Amniotic epithelial cell (primary cell): ENCODE measurements around the gene PDIK1L.
"Not testable (repeated sequence)": the region's sequence is repeated elsewhere in the genome, so short reads cannot be mapped to it uniquely, and the experiment has no call there.

ENCODE experiments used
- DNase-seq: peaks from one replicate; pipeline ENCODE4 v3.0.0-alpha.2; 2010; ENCODE audit warnings: low read depth

The PDIK1L gene

GRCh38 chr1:26090893-26091292, 20.7 kb upstream of the PDIK1L start:
- no peak for DNase-seq

GRCh38 chr1:26092422-26092821, 19.2 kb upstream of the PDIK1L start:
- no peak for DNase-seq

GRCh38 chr1:26093569-26093968, 18.1 kb upstream of the PDIK1L start:
- DNase-seq: not testable (repeated sequence)

- DNase-seq: peak; percentile 34
Observed at GRCh38 chr1:26094076-26094669, 17.5 kb upstream of the PDIK1L start.

- peak; percentile 32 for DNase-seq
Observed at GRCh38 chr1:26094677-26095383, 16.8 kb upstream of the PDIK1L start.

- no peak for DNase-seq
Observed at GRCh38 chr1:26096471-26096870, 15.2 kb upstream of the PDIK1L start.

- peak; percentile 91 for DNase-seq
Observed at GRCh38 chr1:26097696-26098095, 13.9 kb upstream of the PDIK1L start.

- no peak for DNase-seq
Observed at GRCh38 chr1:26098602-26099001, 13.0 kb upstream of the PDIK1L start.

- no peak for DNase-seq
Observed at GRCh38 chr1:26099780-26100179, 11.8 kb upstream of the PDIK1L start.

GRCh38 chr1:26100204-26100603, 11.4 kb upstream of the PDIK1L start:
- not testable (repeated sequence) for DNase-seq

GRCh38 chr1:26102119-26102518, 9.5 kb upstream of the PDIK1L start:
- DNase-seq: no peak

GRCh38 chr1:26102526-26102925, 9.1 kb upstream of the PDIK1L start:
- DNase-seq: no peak

GRCh38 chr1:26105226-26105548, 6.4 kb upstream of the PDIK1L start:
- DNase-seq: not testable (repeated sequence)

GRCh38 chr1:26109229-26110164, 2.1 kb upstream of the PDIK1L start:
- DNase-seq: no peak

GRCh38 chr1:26110731-26111529, 694 bp upstream of the PDIK1L start:
- DNase-seq: peak; percentile 46

GRCh38 chr1:26112407-26112775, 767 bp downstream of the PDIK1L start:
- no peak for DNase-seq

- no peak for DNase-seq
Observed at GRCh38 chr1:26114165-26114927, 2.7 kb downstream of the PDIK1L start.

- DNase-seq: no peak
Observed at GRCh38 chr1:26119892-26120608, 8.4 kb downstream of the PDIK1L start.

GRCh38 chr1:26121854-26122773, 10.5 kb downstream of the PDIK1L start:
- peak; percentile 59 for DNase-seq
